HG03159 (cell line): ENCODE data around the gene KLF7.

Source experiments
- ATAC-seq: cut with Tn5 transposase; IDR thresholded peaks from one replicate; pipeline ENCODE4 v1.9.1; 2021; ENCODE audit warnings: mild to moderate bottlenecking, moderate library complexity; ENCODE audit not compliant: unreplicated experiment

Gene KLF7

GRCh38 chr2:207130958-207131521 is 34.7 kb downstream of the KLF7 start:
- ATAC-seq: no peak

GRCh38 chr2:207129821-207130220 is 35.9 kb downstream of the KLF7 start:
- ATAC-seq: no peak

DNA sequence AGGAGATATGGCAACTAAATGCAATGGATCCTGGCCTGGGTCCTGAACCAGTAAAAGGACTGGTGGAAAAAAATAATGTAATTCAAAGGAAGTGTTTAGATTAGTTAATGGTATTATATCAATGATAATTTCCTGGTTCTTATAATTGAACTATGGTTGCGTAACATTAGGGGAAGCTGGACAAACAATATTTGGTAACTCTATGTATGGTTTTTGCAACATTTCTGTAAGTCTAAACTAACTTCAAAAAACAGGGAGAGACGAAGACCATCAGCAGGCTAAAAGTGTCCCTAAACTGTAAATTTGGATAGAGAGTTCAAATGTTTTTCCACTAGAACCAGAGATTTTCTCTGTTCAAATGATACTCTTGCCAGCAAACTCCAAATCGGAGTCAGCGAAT is 36.9 kb downstream of the KLF7 start:
- no peak for ATAC-seq

GRCh38 chr2:207126724-207127308 is 38.9 kb downstream of the KLF7 start:
- ATAC-seq: no peak

GRCh38 chr2:207123776-207124391 is 41.9 kb downstream of the KLF7 start:
- no peak for ATAC-seq

DNA sequence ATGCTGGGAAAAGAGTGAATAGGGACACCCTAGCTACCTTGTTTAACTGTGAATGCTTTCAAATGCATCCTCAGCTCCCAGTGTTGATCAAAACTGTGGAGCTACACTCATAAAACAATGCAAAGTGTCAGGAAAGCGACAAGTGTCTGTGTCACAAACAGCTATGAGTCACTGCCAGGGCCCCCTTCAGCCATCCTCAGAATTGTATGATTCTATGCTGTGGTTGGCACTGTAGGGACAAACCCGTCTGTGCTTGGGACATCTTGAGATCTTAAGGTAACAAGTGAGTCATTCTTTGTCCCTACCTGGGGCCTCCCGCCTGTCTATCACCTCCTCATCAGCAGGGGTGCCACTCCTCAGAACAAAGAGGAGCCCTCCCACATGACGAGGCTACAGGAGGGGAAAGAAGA is 42.4 kb downstream of the KLF7 start:
- no peak for ATAC-seq

GRCh38 chr2:207122651-207123334 is 43.0 kb downstream of the KLF7 start:
- ATAC-seq: no peak

DNA sequence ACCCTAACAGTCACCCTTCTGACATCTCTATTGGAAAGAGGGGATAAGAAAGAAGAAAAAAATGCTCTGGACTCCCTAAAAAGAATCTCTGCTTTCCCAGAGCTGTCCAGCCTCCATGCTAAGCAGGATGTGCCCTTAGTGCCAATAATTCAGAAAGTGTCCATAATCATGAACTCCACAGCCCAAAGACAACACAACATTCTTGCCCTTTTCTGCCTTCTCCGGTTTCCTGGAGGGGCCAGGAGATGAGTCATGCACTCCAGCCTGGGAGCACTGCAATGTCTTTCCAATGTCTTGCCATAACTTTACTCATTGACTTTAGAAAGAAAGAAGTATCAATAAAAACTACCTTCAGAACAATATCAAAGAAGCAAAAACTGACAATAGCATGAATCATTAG is 44.0 kb downstream of the KLF7 start:
- ATAC-seq: no peak

DNA sequence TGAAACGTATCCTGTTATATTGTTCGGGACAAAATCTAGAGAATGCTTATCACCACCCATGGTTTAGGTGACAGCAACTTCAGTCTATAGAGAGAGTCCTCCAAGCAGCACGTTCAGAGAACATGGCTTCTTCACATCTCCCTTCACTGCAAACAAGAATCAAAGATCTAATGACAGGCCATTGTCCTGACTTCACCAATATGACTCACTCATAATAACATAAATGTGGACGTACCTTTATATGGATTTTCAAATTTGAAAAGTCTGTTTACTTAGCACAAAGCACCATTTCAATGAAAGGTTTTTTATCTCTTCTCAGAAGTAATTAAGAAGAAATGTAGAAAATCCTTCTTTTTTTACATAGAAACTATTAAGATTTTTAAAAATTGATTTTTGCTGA is 46.7 kb downstream of the KLF7 start:
- ATAC-seq: no peak

DNA sequence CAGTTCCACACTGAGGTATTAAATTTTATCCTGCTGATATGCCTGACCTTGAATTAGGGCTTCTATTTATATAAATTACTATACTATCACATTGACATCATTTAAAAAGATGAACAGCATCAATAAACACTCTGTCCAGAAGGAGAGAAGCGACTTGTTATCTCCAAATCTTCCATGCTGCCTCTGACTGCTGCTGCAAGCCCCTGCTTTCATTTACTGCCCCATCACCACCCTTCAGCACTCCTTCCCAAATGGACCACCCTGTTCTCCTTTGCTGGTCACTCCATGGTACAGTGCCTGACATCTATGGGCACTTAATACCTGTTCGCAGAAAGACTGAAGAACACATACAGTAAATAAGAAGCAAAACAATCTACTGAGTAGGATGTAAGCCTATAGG is 48.1 kb downstream of the KLF7 start:
- no peak for ATAC-seq

DNA sequence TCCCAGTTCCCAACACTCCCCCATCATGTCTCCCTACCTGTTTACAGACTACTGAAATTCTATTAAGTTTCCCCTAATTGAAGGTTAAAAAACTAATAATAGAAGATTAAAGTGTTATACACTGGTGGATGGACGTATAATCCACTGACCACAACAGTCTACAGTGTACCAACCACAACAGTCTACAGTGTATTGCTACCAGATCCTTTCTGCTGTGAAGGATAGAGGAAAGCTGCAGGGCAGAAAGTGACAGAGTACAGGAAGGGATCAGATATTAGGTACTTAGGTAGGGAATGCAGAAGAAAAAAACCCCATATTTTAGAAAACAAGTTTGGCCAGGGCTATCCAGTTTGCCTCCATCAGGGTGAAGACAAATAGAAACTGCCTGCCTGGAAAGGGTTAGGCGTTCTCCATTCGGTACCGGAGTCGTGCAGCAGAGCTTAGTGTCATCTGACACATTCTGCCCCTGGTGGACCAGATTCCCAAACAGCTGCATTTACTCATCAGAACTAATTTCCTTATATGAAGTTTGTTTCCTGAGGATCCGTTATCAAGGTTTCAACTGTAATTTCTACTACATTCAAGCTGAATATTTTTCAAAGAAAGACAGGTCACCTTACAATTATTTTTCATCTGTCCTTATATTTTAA is 49.9 kb downstream of the KLF7 start:
- no peak for ATAC-seq

GRCh38 chr2:207113414-207113813 is 52.3 kb downstream of the KLF7 start:
- no peak for ATAC-seq

DNA sequence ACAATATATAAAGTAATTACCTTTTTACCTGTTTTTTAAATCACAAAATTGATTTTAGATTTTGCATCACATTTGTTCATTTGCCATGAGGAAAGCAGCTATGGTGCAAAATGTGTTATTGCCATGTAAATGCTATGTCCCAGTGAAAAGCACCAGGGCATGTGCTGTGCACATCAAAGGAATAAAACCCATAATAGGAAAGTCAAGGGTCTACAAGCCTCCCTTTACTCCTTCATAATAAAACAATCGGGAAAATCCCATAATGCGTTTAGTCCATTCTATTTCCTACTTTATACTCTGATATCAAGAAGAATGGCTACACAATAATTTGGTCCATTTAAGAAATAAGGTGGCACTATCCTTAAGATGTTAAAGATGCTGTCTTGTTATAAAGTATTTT is 53.0 kb downstream of the KLF7 start:
- no peak for ATAC-seq

- ATAC-seq: no peak
These were observed 53.4 kb downstream of the KLF7 start for GRCh38 chr2:207112383-207112782.

GRCh38 chr2:207111757-207112156 is 54.0 kb downstream of the KLF7 start:
- no peak for ATAC-seq

DNA sequence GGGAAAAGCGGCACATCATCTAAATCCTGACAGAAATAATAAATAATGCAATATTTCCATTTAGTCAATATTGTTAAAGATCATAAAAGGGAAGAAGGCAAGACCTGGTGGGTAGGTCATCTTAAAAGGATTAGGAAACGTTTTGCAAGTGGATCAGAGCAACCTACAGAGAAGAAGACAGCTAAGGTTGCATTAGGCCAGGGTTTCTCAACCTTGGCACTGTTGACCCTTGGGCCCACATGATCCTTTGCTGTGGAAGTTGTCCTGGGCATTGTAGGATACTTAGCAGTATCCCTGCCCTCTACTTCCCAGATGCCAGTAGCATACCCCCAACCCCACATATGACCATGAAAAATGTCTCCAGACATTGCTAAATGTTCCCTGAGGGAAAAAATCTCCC is 55.0 kb downstream of the KLF7 start:
- no peak for ATAC-seq

DNA sequence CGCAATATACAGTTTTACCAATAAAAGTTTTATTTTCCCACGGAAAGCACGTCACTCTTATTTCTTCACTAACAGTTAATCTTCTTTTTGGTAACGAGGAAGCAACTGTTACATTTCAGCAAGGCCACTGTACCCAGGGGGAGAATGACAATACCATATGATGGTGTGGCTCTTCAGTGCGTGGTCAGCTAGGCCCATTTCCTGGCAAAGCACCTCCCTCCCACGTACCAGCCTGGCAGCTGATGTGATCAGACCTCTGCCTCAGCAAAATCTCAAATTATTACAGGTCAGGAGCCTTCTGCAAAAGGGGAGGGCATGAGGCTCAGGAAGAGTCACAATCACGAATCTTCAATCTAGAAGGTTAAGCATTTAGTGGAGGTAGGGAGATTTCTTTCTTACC is 55.4 kb downstream of the KLF7 start:
- ATAC-seq: no peak

- ATAC-seq: no peak
These were observed 56.0 kb downstream of the KLF7 start for GRCh38 chr2:207109768-207110167.

DNA sequence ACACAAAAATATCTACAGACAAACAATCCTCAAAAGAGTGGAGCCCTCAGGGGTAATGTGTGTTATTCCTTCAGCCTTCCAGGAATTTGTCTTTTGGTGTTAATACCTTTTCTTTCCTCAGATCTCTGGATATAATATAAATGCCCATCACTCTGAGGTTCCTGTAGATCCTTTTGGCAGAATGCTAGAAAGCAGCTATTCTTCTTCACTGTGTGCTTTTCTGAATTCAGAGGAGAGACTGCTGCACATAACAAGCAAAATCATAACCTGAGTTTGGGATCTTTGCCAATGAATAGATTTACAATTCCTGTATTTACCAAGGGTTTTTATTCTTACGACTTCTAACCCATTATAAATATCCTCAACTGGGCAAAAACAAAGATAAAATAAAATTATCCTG is 57.3 kb downstream of the KLF7 start:
- no peak for ATAC-seq

DNA sequence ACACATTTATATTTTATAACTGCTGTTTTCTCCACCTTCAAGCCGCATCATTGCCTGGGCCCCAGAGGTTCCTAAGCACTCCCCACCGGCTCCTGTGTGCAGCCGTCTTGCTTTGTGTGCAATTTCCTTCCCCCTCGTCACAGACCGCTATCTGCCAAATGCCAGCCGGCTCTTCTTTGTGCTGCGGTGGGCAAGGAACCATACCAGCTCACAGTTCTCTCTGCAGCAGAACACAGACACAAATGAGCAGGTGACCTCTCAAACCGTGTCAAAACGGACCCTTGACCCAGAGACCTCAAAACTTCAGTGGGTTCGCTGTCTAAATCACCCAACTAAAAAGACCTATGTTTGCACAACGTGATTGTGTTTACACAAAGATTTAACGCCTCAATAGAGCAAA is 58.2 kb downstream of the KLF7 start:
- ATAC-seq: no peak

DNA sequence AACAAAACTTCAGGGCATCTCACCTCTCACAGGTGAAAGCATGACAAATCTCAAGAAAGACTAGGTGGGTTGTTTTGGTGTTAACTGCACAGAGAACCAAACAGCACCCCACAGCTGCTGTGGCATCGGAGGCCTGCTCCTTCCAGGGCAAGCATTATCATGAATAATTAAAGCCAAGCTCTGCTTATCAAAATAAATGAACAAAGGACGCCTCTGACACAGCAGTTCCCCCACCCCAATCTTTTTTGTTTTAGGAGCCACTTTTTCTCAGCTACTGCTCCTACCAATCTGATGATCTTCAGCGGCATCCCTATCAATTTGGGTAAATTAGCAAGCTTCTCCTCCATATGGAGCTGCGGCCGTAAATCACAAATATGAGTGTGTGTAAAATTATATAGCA is 58.6 kb downstream of the KLF7 start:
- ATAC-seq: no peak

DNA sequence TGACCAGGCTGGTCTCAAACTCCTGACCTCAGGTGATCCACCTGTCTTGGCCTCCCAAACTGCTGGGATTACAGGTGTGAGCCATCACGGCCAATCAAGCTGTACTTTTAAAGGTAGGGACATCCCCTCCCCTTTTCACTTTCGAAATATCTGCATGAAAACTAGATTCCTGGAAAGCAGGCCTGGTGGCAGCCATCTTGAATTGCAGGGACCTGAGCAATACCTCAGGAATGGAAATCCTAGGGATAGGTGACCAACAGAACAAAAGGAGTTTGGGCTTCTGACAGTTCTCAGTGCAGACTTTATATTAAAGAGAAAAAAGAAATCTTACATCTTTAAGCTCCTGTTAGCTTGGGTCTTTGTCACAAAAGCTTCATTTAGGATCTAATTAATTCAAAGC is 62.6 kb downstream of the KLF7 start:
- ATAC-seq: no peak
